ENCODE data around the gene SERAC1. TPM values are rescaled to one million over a fixed set of nuclear protein-coding genes. Genes with fewer than 3 reads are reported as not detected.

Gene SERAC1
- total and polyA plus RNA-seq, 2 donors (not counting 3 experiments of a cell fraction or from before 2014, with no cell fraction given): 4.9 to 5.7 TPM

GRCh38 chr6:158071121-158072082 is 96.7 kb downstream of the SERAC1 start:
- H3K4me1 ChIP-seq (ENCODE audit: control insufficient read depth, extremely low read depth, insufficient read depth, low read length): peaks cover 38% of the 10 kb centered on the region
- BruUV-seq (replicated peaks): no TSS peak
- no peak for TF ChIP-seq EZH2 (IDR thresholded peaks at IDR 0.05; ENCODE audit: borderline replicate concordance, low read depth, low read length, severe bottlenecking)
- TF ChIP-seq POLR2A (IDR thresholded peaks at IDR 0.05; ENCODE audit: low read depth, low read length): no peak
- no peak overlapping the region for H3K4me2 ChIP-seq (ENCODE audit: insufficient read depth, low read length)
- no peak overlapping the region for H3K9ac ChIP-seq (replicated peaks; ENCODE audit: extremely low read depth, insufficient read depth, low read length)
- FAIRE-seq (no peak), DNase-seq (ENCODE audit: low read depth, low spot score) (no peak)
- H3K36me3 ChIP-seq (ENCODE audit: control insufficient read depth in 2 of 2, extremely low read depth in 1 of 2, insufficient read depth in 2 of 2, low read length in 2 of 2): peaks cover 7 to 24% of the 10 kb centered on the region in 2 experiments
- ChIA-PET POLR2A (no interaction called here), CTCF (interaction anchor here (0.7 to 8.4 kb wide), 29 partner anchors 11 to 315 kb away, joined by 3 to 83 read pairs (median 5); partner anchors contain the start of gene SYNJ2)
- H3K9me3 ChIP-seq (replicated peaks; ENCODE audit: control insufficient read depth, insufficient read depth, low read length): no peaks in the 10 kb centered on the region
- dilution Hi-C loops (cut with MboI; ENCODE audit: extremely low pct_ligation_motif_present, low sequenced_read_pairs) (no loop called here), intact Hi-C loops (cut with micrococcal nuclease) (loop anchor here (2.0 kb wide), 2 partner anchors 15 to 137 kb away; no protein-coding TSS in a partner anchor)
- H3K27ac ChIP-seq (ENCODE audit: insufficient read depth, low read depth, low read length): peak overlapping the region; percentile 34
- H2AFZ ChIP-seq (ENCODE audit: low read depth, low read length): no peak overlapping the region
- no peaks in the 10 kb centered on the region for H3K9me1 ChIP-seq (replicated peaks; ENCODE audit: control insufficient read depth, extremely low read depth, insufficient read depth, low read length)
- no peaks in the 10 kb centered on the region for H3K27me3 ChIP-seq (ENCODE audit: control insufficient read depth in 2 of 2, insufficient read depth in 2 of 2, low read length in 2 of 2)
- H3K79me2 ChIP-seq (ENCODE audit: control insufficient read depth, insufficient read depth, low read length): peaks cover 6% of the 10 kb centered on the region
- no peak overlapping the region for H3K4me3 ChIP-seq (replicated peaks in 1 of 3; ENCODE audit: insufficient read depth in 1 of 3, low read depth in 1 of 3, low read length in 3 of 3)
- H4K20me1 ChIP-seq (replicated peaks; ENCODE audit: control insufficient read depth, extremely low read depth, insufficient read depth, low read length): no peaks in the 10 kb centered on the region

GRCh38 chr6:158070513-158070912 is 97.5 kb downstream of the SERAC1 start:
- H4K20me1 ChIP-seq (replicated peaks; ENCODE audit: control insufficient read depth, extremely low read depth, insufficient read depth, low read length): no peaks in the 10 kb centered on the region
- DNase-seq (ENCODE audit: low read depth, low spot score) (no peak), FAIRE-seq (no peak)
- CTCF ChIA-PET: interaction anchor here (1.0 to 8.4 kb wide), 11 partner anchors 9 to 314 kb away, joined by 4 to 83 read pairs (median 19); partner anchors contain the start of gene SYNJ2
- H3K36me3 ChIP-seq (ENCODE audit: control insufficient read depth in 2 of 2, extremely low read depth in 1 of 2, insufficient read depth in 2 of 2, low read length in 2 of 2): peaks cover 7 to 24% of the 10 kb centered on the region in 2 experiments
- H2AFZ ChIP-seq (ENCODE audit: low read depth, low read length): no peak overlapping the region
- intact Hi-C loops (cut with micrococcal nuclease): loop anchor here (2.0 kb wide), 1 partner anchor 14 kb away; no protein-coding TSS in a partner anchor
- no peak for TF ChIP-seq MYC (IDR thresholded peaks at IDR 0.05; ENCODE audit: low read depth, low read length)
- TF ChIP-seq POLR2A (IDR thresholded peaks at IDR 0.05; ENCODE audit: low read depth, low read length): no peak
- no peak for TF ChIP-seq GATA2 (IDR thresholded peaks at IDR 0.05; ENCODE audit: insufficient read depth, insufficient read length, low read depth, low read length)
- TF ChIP-seq POLR2AphosphoS5 (IDR thresholded peaks at IDR 0.05; ENCODE audit: insufficient read depth, low read depth, low read length): no peak
- no peak for TF ChIP-seq CTCF (IDR thresholded peaks at IDR 0.05; ENCODE audit: extremely low read depth in 1 of 2, insufficient read depth in 1 of 2, low read depth in 1 of 2, low read length in 2 of 2)
- no peak for TF ChIP-seq JUN (IDR thresholded peaks at IDR 0.05; ENCODE audit: borderline replicate concordance, insufficient read depth, insufficient read length, low read depth)
- no peak for TF ChIP-seq FOS (IDR thresholded peaks at IDR 0.05; ENCODE audit: borderline replicate concordance, insufficient read depth, low read length)
- no peak for TF ChIP-seq MAX (IDR thresholded peaks at IDR 0.05; ENCODE audit: insufficient read depth, insufficient read length)
- TF ChIP-seq EZH2 (IDR thresholded peaks at IDR 0.05; ENCODE audit: borderline replicate concordance, low read depth, low read length, severe bottlenecking): no peak
- H3K9me3 ChIP-seq (replicated peaks; ENCODE audit: control insufficient read depth, insufficient read depth, low read length): no peaks in the 10 kb centered on the region
- H3K9me1 ChIP-seq (replicated peaks; ENCODE audit: control insufficient read depth, extremely low read depth, insufficient read depth, low read length): no peaks in the 10 kb centered on the region
- no peak overlapping the region for H3K4me2 ChIP-seq (ENCODE audit: insufficient read depth, low read length)
- dilution Hi-C loops (cut with MboI; ENCODE audit: extremely low pct_ligation_motif_present, low sequenced_read_pairs): no loop called here
- peaks cover 6% of the 10 kb centered on the region for H3K79me2 ChIP-seq (ENCODE audit: control insufficient read depth, insufficient read depth, low read length)
- peak overlapping the region; percentile 99 for H3K27ac ChIP-seq (ENCODE audit: insufficient read depth, low read depth, low read length)
- no peak overlapping the region for H3K4me3 ChIP-seq (replicated peaks in 1 of 3; ENCODE audit: insufficient read depth in 1 of 3, low read depth in 1 of 3, low read length in 3 of 3)
- BruUV-seq (replicated peaks): no TSS peak
- H3K27me3 ChIP-seq (ENCODE audit: control insufficient read depth in 2 of 2, insufficient read depth in 2 of 2, low read length in 2 of 2): no peaks in the 10 kb centered on the region
- peak overlapping the region; percentile 75 for H3K9ac ChIP-seq (replicated peaks; ENCODE audit: extremely low read depth, insufficient read depth, low read length)
- peaks cover 38% of the 10 kb centered on the region for H3K4me1 ChIP-seq (ENCODE audit: control insufficient read depth, extremely low read depth, insufficient read depth, low read length)
- POLR2A ChIA-PET: no interaction called here

Data from endothelial cell of umbilical vein (primary cell).